NT2/D1 (cell line): ENCODE results near the gene NTRK2.

Experiments
- SUZ12 ChIP-seq: IDR thresholded peaks from 2 replicates; pipeline ENCODE4 v1.6.1; 2011; ENCODE audit not compliant: insufficient read length, insufficient read depth; ENCODE audit errors: extremely low read depth
- YY1 ChIP-seq: IDR thresholded peaks from 2 replicates; pipeline ENCODE4 v1.6.1; 2011; ENCODE audit not compliant: insufficient read length, insufficient read depth
- ZNF274 ChIP-seq: IDR thresholded peaks from 2 replicates; pipeline ENCODE4 v1.6.1; 2011; ENCODE audit warnings: mild to moderate bottlenecking, low read depth, low read length

DNA sequence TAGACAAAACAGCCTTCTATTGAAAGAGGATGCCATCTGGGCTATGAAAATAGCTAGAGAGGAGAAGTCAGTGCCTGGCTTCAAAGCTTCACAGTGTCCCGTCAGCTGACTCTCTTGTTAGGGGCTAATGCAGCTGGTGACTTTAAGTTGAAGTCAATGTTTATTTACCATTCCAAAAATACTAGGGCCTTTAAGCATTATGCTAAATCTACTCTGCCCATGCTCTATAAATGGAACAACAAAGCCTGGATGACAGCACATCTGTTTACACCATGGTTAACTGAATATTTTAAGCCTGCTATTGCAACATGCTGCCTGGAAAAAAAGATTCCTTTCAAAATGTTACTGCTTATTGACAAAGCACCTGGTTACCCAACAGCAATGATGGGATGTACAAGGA, 309.1 kb downstream of the NTRK2 start:
- TF ChIP-seq ZNF274: no peak
- TF ChIP-seq SUZ12: no peak
- TF ChIP-seq YY1: no peak
